Right lung (tissue), 5 donors: Measurements from ENCODE around the gene ITGBL1. TPM values are rescaled to one million over a fixed set of nuclear protein-coding genes. Genes with fewer than 3 reads are reported as not detected.
"Not testable (repeated sequence)": the region's sequence is repeated elsewhere in the genome, so short reads cannot be mapped to it uniquely, and the experiment has no call there.

Source experiments
- DNase-seq, 2 donors: peaks; one replicate each; pipeline ENCODE4 v3.0.0-alpha.2; 2013
- polyA plus RNA-seq, 5 donors: library from polyadenylated mRNA; unstranded; fragments of 120-200 nt; gene quantifications; one replicate each; pipeline versions ENCODE4 v1.2.1 to v1.2.3, GENCODE V29; 2013; ENCODE audit warnings: inconsistent platforms in 1 of 5, low replicate concordance in 1 of 5; ENCODE audit not compliant: insufficient read length in 5 of 5, insufficient read depth in 1 of 5

ITGBL1 gene
- polyA plus RNA-seq, 5 donors = 0.23 to 0.82 (median 0.36) TPM

GRCh38 chr13:101512650-101513049 lies 60.2 kb downstream of the ITGBL1 start:
- no peak for DNase-seq

GRCh38 chr13:101514100-101514499 lies 61.6 kb downstream of the ITGBL1 start:
- no peak for DNase-seq

GRCh38 chr13:101514695-101515275 lies 62.3 kb downstream of the ITGBL1 start:
- DNase-seq = peak; percentile 10 to 13

DNA sequence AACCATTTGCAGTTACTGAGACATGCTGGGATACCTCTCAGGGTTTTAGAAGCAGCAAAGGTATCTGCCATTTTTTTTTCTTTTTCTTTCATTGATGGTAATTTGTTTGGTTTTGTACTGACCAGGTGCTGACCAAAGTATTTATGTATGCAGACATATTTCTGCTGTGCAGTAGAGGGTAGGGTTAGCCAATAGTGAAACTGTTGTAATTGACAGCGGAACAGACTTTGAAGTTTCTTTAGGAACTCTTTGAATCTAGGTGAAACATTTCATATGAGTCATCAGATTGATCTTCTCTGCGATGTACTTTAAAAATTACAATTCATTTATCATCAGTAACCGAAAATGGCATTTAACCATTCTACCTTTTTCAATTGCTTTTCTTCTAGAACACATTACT lies 63.0 kb downstream of the ITGBL1 start:
- no peak for DNase-seq

- DNase-seq = no peak
Measured at GRCh38 chr13:101516262-101516661, 63.8 kb downstream of the ITGBL1 start.

GRCh38 chr13:101520672-101521071 lies 68.2 kb downstream of the ITGBL1 start:
- no peak for DNase-seq

DNA sequence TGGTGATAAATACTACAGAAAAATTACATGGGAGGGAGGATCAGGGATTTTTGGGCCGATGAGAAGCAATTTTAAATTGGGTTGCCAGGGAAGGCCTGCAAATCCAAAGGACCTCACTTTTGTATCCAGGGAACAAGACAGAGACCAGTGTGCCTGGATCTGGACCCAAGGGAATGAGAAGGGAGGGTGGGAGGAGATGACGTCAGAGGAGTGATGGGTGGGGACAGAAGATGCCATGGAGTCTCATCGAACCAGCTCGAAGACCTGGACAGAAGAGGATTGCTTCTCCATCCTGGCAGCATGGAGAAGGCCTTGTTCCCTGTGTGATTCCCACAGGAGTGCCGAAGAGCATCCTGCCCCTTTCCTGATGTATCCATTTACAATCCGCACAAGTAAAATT lies 68.9 kb downstream of the ITGBL1 start:
- no peak for DNase-seq

DNA sequence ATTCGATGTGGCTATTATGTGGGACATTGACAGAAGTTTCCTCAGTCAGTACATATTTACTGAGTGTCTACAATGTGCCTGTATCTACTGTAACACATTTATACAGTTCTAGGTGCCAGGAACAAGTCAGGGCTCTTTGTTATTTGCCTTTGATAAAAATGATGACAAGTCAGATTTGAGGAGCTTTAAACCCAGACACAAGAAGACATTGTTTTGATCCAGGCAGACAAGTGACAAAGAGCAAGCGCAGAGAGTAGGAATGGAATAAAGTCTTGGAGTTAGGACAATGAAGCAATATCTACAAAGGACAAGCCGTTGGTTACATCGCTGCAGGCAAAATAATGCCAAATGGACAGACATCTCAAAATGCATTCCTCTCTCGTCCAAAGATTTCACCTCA lies 70.1 kb downstream of the ITGBL1 start:
- DNase-seq = no peak

- no peak for DNase-seq
Measured at GRCh38 chr13:101523154-101524131, 71.0 kb downstream of the ITGBL1 start.

DNA sequence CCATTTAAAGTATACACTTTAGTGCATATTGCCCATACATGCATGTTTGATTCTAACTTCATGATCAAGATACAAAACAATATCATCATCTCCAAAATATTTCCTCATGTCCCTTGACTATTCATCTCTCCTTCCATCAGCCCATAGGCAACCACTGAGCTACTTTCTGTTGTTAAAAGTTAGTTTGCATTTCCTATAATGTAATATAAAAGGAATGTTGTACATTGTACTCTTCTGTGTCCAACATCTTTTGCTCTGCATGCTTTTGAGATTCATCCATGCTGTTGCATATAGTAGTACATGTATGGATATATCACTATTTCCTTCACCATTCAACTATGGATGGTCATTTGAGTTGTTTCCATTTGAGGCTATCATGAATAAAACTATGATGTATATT lies 74.7 kb downstream of the ITGBL1 start:
- DNase-seq = no peak

DNA sequence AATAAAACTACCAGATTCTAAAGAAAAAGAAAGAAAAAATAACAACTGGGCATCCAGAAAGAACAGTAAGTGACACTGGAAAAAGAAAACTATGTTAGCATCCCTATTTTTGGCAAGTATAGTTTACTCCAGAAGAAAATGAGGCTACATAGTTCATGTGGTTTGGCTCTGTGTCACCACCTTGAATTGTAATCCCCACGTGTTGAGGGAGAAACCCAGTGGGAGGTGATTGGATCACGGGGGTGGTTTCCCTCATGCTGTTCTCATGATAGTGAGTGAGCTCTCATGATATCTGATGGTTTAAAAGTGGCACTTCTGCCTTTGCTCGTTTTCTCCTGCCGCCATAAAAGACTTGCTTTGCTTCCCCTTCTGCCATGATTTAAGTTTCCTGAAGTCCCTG lies 76.9 kb downstream of the ITGBL1 start:
- no peak for DNase-seq

DNA sequence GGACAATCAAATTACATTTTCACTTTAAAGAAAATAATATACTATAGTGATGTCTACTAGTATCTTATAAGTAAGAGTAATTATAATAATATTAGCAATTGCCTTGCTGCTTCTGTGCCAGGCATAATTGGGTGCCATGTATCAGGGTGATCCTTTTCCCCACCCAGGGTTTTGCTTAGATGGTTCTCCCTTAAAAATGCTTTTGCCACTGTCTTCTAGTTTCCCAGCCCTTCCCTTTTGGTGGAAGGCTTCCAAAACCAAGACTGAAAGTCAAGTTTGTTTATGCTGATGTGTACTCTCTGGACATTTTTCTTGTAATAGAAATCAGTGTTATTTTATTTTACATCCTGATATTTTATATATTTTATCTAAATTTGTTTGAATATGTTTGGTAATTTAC lies 77.8 kb downstream of the ITGBL1 start:
- no peak for DNase-seq

DNA sequence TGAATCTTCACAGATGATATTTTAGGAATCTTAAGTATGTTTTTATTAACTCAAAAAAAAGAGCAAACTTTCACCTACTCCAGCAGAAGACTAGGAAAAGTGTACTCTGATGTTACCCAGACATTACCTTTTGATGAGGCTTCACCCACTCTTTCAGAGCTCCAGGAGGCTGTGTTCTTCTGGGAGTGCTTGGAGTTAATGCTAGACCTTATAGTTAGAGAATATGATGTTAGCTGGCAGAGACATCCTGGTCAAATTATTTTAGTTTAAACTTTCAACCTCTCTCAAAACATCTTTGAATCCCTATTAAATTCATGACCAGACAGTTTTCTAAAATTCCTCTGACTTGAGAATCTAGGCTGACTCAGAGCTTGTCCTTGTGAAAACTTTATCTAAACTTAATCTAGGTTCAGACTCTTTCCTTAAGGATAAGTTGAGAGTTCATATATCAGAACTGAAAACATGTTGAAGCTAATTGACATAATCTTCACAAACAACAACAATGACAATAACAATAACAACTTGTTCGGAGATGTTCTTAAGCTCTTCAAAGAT lies 82.8 kb downstream of the ITGBL1 start:
- no peak for DNase-seq

GRCh38 chr13:101536079-101536478 lies 83.6 kb downstream of the ITGBL1 start:
- DNase-seq = no peak

DNA sequence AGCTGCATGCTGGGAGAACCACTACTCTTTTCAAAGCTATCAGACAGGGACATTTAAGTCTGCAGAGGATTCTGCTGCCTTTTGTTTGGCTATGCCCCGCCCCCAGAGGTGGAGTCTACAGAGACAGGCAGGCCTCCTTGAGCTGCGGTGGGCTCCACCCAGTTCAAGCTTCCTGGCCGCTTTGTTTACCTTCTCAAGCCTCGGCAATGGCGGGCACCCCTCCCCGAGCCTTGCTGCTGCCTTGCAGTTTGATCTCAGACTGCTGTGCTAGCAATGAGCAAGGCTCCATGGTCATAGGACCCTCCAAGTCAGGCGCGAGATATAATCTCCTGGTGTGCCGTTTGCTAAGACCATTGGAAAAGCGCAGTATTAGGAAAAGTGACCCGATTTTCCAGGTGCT lies 92.1 kb downstream of the ITGBL1 start:
- DNase-seq = not testable (repeated sequence)

GRCh38 chr13:101544979-101545378 lies 92.5 kb downstream of the ITGBL1 start:
- no peak for DNase-seq

GRCh38 chr13:101545521-101545920 lies 93.0 kb downstream of the ITGBL1 start:
- DNase-seq = no peak

DNA sequence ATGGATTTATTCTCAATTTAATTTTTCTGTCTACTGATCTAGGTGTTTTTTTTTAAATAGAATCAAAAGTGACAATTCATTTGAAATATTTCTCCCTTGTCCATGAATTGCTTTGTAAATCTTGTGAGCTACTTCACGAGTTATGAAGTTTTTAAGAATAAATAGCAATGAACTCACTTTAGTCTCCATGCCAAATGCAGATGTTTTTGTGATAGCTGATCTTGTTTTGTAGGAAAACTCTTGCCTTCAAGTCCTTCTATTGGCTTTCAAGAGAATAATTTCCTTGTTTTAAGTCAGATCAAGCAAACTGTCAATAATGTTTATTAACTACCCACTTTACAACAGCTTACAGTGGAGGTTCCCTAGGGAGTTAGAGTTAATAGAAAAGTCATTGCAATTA lies 99.8 kb downstream of the ITGBL1 start:
- no peak for DNase-seq

DNA sequence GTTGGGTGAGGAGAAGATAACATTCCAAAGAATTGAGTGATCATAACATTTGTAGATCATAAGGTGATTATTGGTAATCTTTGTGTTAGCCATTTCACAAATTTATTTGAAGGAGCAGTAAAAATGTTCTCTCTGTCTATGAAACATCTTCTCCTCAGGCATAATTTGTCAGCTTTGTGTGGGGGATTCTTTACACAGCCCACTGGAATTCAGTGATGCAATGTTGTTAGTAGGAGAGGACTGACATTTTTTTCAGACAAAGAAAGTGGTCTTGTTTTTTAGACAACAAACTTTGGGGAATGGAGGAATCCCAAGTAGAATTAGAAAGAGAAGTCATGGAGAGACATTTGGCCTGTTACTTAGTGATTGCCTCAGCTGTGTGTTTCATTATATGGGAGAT lies 100.3 kb downstream of the ITGBL1 start:
- DNase-seq = no peak

- no peak for DNase-seq
Measured at GRCh38 chr13:101554420-101555125, 102.1 kb downstream of the ITGBL1 start.

- no peak for DNase-seq
Measured at GRCh38 chr13:101555610-101556009, 103.1 kb downstream of the ITGBL1 start.

GRCh38 chr13:101556676-101557123 lies 104.2 kb downstream of the ITGBL1 start:
- no peak for DNase-seq
